Right lobe of liver (tissue), 6 donors: ENCODE measurements around the gene RBX1. TPM values are rescaled to one million over a fixed set of nuclear protein-coding genes. Genes with fewer than 3 reads are reported as not detected.
"Not testable (repeated sequence)": the region's sequence is repeated elsewhere in the genome, so short reads cannot be mapped to it uniquely, and the experiment has no call there.

Experiments
- ATAC-seq, 4 donors: fragments of 200-7000 bp; cut with Tn5 transposase; one replicate each; pipeline ENCODE4 v1.9.1; 2020; ENCODE audit warnings: mild to moderate bottlenecking in 4 of 4, moderate library complexity in 4 of 4
- DNase-seq, 3 donors: peaks; one replicate each; pipeline ENCODE4 v3.0.0-alpha.2; 2020
- H3K27ac ChIP-seq, 3 donors: fragments of 200-600 bp; one replicate each; pipeline ENCODE4 v1.8.0; 2022
- H3K27me3 ChIP-seq, 2 donors: fragments of 200-600 bp; one replicate each; pipeline ENCODE4 v1.8.0; 2022
- H3K36me3 ChIP-seq, 4 donors: fragments of 200-600 bp; sonication (generic) in 1 of 4; one replicate each; pipeline versions ENCODE4 v1.5.1 to v1.8.0; 2017 to 2022; ENCODE audit warnings: control low read depth in 1 of 4
- H3K4me1 ChIP-seq, 4 donors: fragments of 200-600 bp; sonication (generic) in 1 of 4; one replicate each; pipeline versions ENCODE4 v1.5.1 to v1.8.0; 2017 to 2022; ENCODE audit warnings: control low read depth in 1 of 4
- H3K4me3 ChIP-seq, 3 donors: fragments of 200-600 bp; one replicate each; pipeline ENCODE4 v1.8.0; 2022
- H3K9me3 ChIP-seq, 4 donors: fragments of 200-600 bp; sonication (generic) in 1 of 4; one replicate each; pipeline versions ENCODE4 v1.5.1 to v1.8.0; 2017 to 2022; ENCODE audit warnings: control low read depth in 1 of 4
- POLR2A ChIP-seq: fragments of 450-650 bp; IDR thresholded peaks from one replicate; pipeline ENCODE4 v1.6.1; 2017; ENCODE audit warnings: antibody characterized with exemption, mild to moderate bottlenecking
- WGBS: methylation state at CpG from one replicate; pipeline ENCODE4 v1.1.6; 2018; ENCODE audit warnings: low coverage, low lambda C conversion rate; ENCODE audit not compliant: insufficient coverage; ENCODE audit errors: missing lambda C conversion rate; 5-methylcytosine and 5-hydroxymethylcytosine counted together
- intact Hi-C, 2 donors: fragments of 100-400 bp; cut with DNase I; formaldehyde crosslinking; loops; one replicate each; pipeline versions ENCODE4 v1.11.2 to v1.14.1; 2022
- total RNA-seq, 6 experiments: library from RNA; depleted of rRNA in 2 of 6; stranded (reverse); fragments of >200 nt in 2 of 6; fragmentation: NEBNext Ultra II Directional in 3 of 6; extraction: Animal tissue kit (Norgen Biotek cat#: 25700) in 3 of 6; gene quantifications; one replicate each; pipeline versions ENCODE4 v1.1.0 to v1.2.4, GENCODE V29; 2016 to 2023
- TF ChIP-seq, protein P1 (sequence below), 4 donors: fragments of 200-600 bp in 3 of 4; fragments of 450-650 bp in 1 of 4; IDR thresholded peaks; one replicate each; pipeline versions ENCODE4 v1.5.1 to v1.8.0; 2016 to 2022; ENCODE audit warnings: antibody characterized with exemption in 4 of 4, mild to moderate bottlenecking in 2 of 4
- donor health status: DM: no; HTN: yes; CAD: no.
- donor health status: DM: no; HTN: no; CAD: no.
- donor health status: DM: no; HTN: no; CAD: no.
- donor health status: DM: no; HTN: yes; CAD: no.
- donor health status: DM: no; HTN: yes; CAD: no.

The RBX1 gene
- total RNA-seq, 6 experiments from 2014 or later = 14.2 to 24.3 (median 17.4) TPM

DNA sequence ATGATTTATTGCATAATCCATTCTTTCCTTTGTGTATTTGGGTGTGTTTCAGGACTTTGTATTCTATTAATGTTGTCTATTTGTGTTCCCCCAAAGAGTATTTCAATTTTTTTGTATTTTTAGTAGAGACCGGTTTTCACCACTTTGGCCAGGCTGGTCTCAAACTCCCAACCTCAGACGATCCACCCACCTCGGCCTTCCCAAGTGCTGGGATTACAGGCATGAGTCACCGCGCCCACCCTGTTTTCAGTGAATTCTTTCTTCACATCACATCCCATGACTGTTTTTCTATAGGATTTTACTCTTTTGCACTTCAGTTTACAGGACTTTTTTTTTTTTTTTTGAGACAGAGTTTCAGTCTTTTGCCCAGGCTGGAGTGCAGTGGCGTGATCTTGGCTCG, 46.3 kb downstream of the RBX1 start:
- 91% methylated on average over 7 of the region's 7 CpGs for WGBS
- intact Hi-C loops = no loop called here
- ATAC-seq = no peak

DNA sequence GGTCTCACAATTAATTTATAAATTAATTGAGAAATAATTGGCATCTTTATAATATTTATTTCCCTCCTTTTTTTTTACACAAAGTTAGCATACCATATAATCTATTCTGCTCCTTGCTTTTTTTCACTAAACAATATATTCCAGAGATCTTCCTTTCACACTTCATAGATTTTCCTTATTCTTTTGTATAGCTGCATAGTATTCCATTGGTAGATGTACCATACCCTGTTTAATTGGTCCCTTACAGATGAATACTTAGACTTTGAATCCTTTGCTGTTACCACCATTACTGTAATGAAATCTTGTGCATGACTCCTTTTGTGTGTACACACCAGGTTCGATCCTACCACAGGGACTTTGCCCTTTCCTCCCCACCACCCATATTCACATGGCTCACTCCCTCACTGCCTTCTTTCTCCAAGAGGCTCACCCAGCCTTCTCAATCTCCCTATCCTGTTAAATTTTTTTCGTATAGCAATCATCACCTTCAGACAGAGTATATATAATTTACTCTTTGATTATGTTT, 48.9 kb downstream of the RBX1 start:
- WGBS = 47% methylated on average over 2 of the region's 2 CpGs
- intact Hi-C loops = no loop called here
- H3K27ac ChIP-seq = no peak overlapping the region

More for the DNA sequence above, 46.3 kb downstream of the RBX1 start:
- H3K27me3 ChIP-seq = no peaks in the 10 kb centered on the region
- no peak for TF ChIP-seq POLR2A
- TF ChIP-seq, protein P1, sequence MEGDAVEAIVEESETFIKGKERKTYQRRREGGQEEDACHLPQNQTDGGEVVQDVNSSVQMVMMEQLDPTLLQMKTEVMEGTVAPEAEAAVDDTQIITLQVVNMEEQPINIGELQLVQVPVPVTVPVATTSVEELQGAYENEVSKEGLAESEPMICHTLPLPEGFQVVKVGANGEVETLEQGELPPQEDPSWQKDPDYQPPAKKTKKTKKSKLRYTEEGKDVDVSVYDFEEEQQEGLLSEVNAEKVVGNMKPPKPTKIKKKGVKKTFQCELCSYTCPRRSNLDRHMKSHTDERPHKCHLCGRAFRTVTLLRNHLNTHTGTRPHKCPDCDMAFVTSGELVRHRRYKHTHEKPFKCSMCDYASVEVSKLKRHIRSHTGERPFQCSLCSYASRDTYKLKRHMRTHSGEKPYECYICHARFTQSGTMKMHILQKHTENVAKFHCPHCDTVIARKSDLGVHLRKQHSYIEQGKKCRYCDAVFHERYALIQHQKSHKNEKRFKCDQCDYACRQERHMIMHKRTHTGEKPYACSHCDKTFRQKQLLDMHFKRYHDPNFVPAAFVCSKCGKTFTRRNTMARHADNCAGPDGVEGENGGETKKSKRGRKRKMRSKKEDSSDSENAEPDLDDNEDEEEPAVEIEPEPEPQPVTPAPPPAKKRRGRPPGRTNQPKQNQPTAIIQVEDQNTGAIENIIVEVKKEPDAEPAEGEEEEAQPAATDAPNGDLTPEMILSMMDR (IDR thresholded peaks at IDR 0.05) = no peak
- H3K4me1 ChIP-seq = no peaks in the 10 kb centered on the region
- no peak for DNase-seq
- no peaks in the 10 kb centered on the region for H3K36me3 ChIP-seq
- H3K9me3 ChIP-seq = no peaks in the 10 kb centered on the region
- H3K27ac ChIP-seq = no peak overlapping the region
- no peak overlapping the region for H3K4me3 ChIP-seq

DNA sequence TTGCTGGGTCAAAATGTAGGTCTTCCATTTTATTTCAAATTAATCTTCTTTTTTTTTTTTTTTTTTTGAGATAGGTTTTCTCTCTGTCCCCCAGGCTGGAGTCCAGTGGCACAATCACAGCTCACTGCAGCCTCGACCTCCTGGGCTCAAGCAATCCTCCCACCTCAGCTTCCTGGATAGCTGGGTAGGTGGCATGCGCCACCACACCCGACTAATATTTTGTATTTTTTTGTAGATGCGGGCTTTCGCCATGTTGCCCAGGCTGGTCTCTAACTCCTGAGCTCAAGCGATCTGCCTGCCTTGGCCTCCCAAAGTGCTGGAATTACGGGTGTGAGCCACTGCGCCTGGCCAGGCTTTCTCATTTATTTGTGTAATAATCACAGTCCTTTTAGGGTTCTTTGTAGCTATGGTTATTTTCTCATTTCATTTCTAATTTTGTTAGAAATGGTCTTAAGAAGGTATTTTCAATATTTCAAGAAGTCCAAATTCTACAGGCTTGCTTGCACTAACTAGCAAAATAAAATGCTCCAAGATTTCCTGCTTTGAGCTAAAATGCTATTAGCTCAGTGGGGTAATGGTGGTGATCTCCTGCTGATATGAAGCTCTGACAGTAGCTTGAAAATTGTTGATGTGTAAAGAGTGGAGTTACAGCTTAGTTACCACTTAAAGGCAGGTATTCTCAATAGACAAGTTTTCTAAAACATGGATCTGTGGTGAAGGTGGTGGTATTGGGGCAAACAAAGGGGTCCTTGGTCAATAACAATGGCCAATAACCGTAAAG, 50.0 kb downstream of the RBX1 start:
- 82% methylated on average over 9 of the region's 9 CpGs for WGBS
- Histone ChIP-seq H3K27ac (no peak overlapping the region), H3K27me3 (no peaks in the 10 kb centered on the region), H3K4me1 (no peaks in the 10 kb centered on the region), H3K4me3 (no peak overlapping the region), H3K9me3 (no peaks in the 10 kb centered on the region), H3K36me3 (no peaks in the 10 kb centered on the region)
- TF ChIP-seq, protein P1 (IDR thresholded peaks at IDR 0.05) = no peak
- TF ChIP-seq POLR2A = no peak
- no peak for DNase-seq
- intact Hi-C loops = no loop called here
- no peak for ATAC-seq

More for the DNA sequence above, 48.9 kb downstream of the RBX1 start:
- TF ChIP-seq POLR2A = no peak
- TF ChIP-seq, protein P1 (IDR thresholded peaks at IDR 0.05) = no peak
- H3K27me3 ChIP-seq = no peaks in the 10 kb centered on the region
- no peaks in the 10 kb centered on the region for H3K36me3 ChIP-seq
- no peak overlapping the region for H3K4me3 ChIP-seq
- H3K9me3 ChIP-seq = no peaks in the 10 kb centered on the region
- DNase-seq = no peak
- no peak for ATAC-seq
- H3K4me1 ChIP-seq = no peaks in the 10 kb centered on the region

DNA sequence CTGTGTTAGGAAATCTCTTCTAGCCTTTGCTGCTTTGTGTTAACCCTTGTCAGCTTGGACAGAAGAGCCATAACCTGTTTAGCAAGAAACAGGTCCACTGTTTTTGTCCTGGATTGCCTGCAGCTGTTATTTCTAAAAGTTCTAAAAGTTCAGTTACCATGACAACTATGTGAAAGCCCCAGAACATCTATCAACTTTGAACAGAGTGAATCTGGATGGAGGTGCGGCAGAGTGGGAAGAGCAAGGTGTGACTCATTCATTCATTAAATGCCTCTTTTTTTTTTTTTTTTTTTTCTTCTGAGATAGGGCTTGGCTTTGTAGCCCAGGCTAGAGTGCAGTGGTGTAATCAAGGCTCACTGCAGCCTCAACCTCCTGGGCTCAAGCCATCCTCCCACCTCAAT, 50.5 kb downstream of the RBX1 start:
- TF ChIP-seq POLR2A = no peak
- TF ChIP-seq, protein P1 (IDR thresholded peaks at IDR 0.05) = no peak
- WGBS = 47% methylated on average over 1 of the region's 1 CpG
- H3K4me1 ChIP-seq = no peaks in the 10 kb centered on the region

DNA sequence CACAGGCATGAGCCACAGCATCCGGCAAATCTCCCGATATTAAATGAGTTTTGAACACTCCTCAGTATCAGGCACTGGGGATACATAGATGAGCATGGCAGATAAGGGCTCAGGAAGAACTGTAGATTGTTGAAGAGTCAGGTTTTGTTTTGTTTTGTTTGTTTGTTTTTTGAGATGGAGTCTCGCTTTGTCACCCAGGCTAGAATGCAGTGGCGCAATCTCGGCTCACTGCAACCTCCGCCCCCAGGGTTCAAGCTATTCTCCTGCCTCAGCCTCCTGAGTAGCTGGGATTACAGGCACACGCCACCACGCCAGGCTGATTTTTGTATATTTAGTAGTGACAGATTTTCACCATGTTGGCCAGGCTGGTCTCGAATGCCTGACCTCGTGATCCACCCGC, 51.2 kb downstream of the RBX1 start:
- DNase-seq, H3K9me3 ChIP-seq, H3K4me3 ChIP-seq, H3K4me1 ChIP-seq, H3K36me3 ChIP-seq, intact Hi-C loops, H3K27me3 ChIP-seq, ATAC-seq, H3K27ac ChIP-seq: not testable (repeated sequence)
- 91% methylated on average over 10 of the region's 11 CpGs for WGBS

More for the DNA sequence above, 50.5 kb downstream of the RBX1 start:
- no peak for DNase-seq
- Histone ChIP-seq H3K27me3 (no peaks in the 10 kb centered on the region), H3K27ac (no peak overlapping the region), H3K4me3 (no peak overlapping the region), H3K36me3 (no peaks in the 10 kb centered on the region), H3K9me3 (no peaks in the 10 kb centered on the region)
- no peak for ATAC-seq
- intact Hi-C loops = no loop called here
